H1 (cell line): ENCODE results near the gene CDCA3. TPM values are rescaled to one million over a fixed set of nuclear protein-coding genes. Genes with fewer than 3 reads are reported as not detected.

Source experiments
- CTCF ChIA-PET: fragments of 300-600 bp; sonication (Branson Sonifier 250); formaldehyde crosslinking; loops from one replicate; lab custom pipeline; 2021; ENCODE audit not compliant: partially characterized antibody; lab: Charles Lee
- POLR2A ChIA-PET: fragments of 300-600 bp; sonication (Branson Sonifier 250); formaldehyde crosslinking; loops from one replicate; lab custom pipeline; 2021; ENCODE audit warnings: inconsistent platforms; ENCODE audit not compliant: partially characterized antibody; lab: Charles Lee
- DNase-seq, 2 experiments: peaks; one replicate each; pipeline versions ENCODE4 v3.0.0 to v3.0.0-alpha.2; 2010 to 2022; ENCODE audit warnings: low spot score in 2 of 2, low read depth in 1 of 2, mixed read lengths in 1 of 2
- FAIRE-seq: peaks from 2 replicates; lab custom pipeline; 2011; peaks lifted over from hg19 to GRCh38; lab: Jason Lieb, UNC
- H2AFZ ChIP-seq: 2 replicates; pipeline ENCODE4 v1.8.1; 2012; ENCODE audit warnings: low read length, inconsistent platforms
- H2AK5ac ChIP-seq: 2 replicates; pipeline ENCODE4 v1.6.1; 2013; ENCODE audit warnings: low read depth, low read length
- H2BK120ac ChIP-seq: replicated peaks from 2 replicates; pipeline ENCODE3; 2013; ENCODE audit warnings: low read depth, low read length, inconsistent platforms
- H2BK12ac ChIP-seq: 2 replicates; pipeline ENCODE4 v1.6.1; 2013; ENCODE audit warnings: low read depth, low read length
- H2BK15ac ChIP-seq: 2 replicates; pipeline ENCODE4 v1.6.1; 2013; ENCODE audit warnings: low read length
- H2BK20ac ChIP-seq: 2 replicates; pipeline ENCODE4 v1.6.1; 2013; ENCODE audit warnings: low read length
- H2BK5ac ChIP-seq: 2 replicates; pipeline ENCODE4 v1.6.1; 2013; ENCODE audit warnings: low read depth, low read length
- H3K14ac ChIP-seq: 2 replicates; pipeline ENCODE4 v1.6.1; 2013; ENCODE audit warnings: inconsistent platforms; ENCODE audit not compliant: insufficient read length
- H3K18ac ChIP-seq: 2 replicates; pipeline ENCODE4 v1.6.1; 2013; ENCODE audit warnings: low read length; ENCODE audit errors: extremely low read depth
- H3K23ac ChIP-seq: 2 replicates; pipeline ENCODE4 v1.6.1; 2013; ENCODE audit warnings: inconsistent platforms; ENCODE audit not compliant: insufficient read length
- H3K23me2 ChIP-seq: 2 replicates; pipeline ENCODE4 v1.6.1; 2013; ENCODE audit warnings: low read depth, low read length
- H3K27ac ChIP-seq: 2 replicates; pipeline ENCODE4 v1.6.1; 2011; ENCODE audit warnings: low read depth, low read length, inconsistent platforms
- H3K27me3 ChIP-seq, 4 experiments: replicated peaks in 1 of 4; 1 replicate in 1 of 4; 2 replicates in 3 of 4; pipeline versions ENCODE4 v1.6.1 to v1.8.1; 2011 to 2013; ENCODE audit warnings: low read length in 3 of 4, mild to moderate bottlenecking in 3 of 4, inconsistent platforms in 2 of 4, mixed read lengths in 2 of 4, moderate library complexity in 1 of 4; ENCODE audit not compliant: control insufficient read depth in 3 of 4, insufficient read depth in 3 of 4; ENCODE audit errors: extremely low read depth in 1 of 4
- H3K36me3 ChIP-seq, 4 experiments: 2 replicates each; pipeline versions ENCODE4 v1.6.1 to v1.8.1; 2011 to 2013; ENCODE audit warnings: mild to moderate bottlenecking in 4 of 4, low read length in 3 of 4, moderate library complexity in 2 of 4, control low read depth in 1 of 4, inconsistent platforms in 1 of 4; ENCODE audit not compliant: insufficient read depth in 4 of 4, control insufficient read depth in 2 of 4
- H3K4ac ChIP-seq: replicated peaks from 2 replicates; pipeline ENCODE3; 2013; ENCODE audit warnings: low read length, low read depth, mixed read lengths, inconsistent platforms; ENCODE audit not compliant: insufficient read length
- H3K4me1 ChIP-seq, 4 experiments: replicated peaks in 1 of 4; 1 replicate in 1 of 4; 2 replicates in 3 of 4; pipeline versions ENCODE4 v1.6.1 to v1.8.1; 2011 to 2013; ENCODE audit warnings: low read length in 3 of 4, inconsistent platforms in 2 of 4, mixed read lengths in 1 of 4; ENCODE audit not compliant: insufficient read depth in 4 of 4, control insufficient read depth in 3 of 4
- H3K4me2 ChIP-seq, 2 experiments: 2 replicates each; pipeline versions ENCODE4 v1.6.1 to v1.8.1; 2011 to 2013; ENCODE audit warnings: low read depth in 2 of 2, low read length in 2 of 2, control low read depth in 1 of 2, inconsistent platforms in 1 of 2, mild to moderate bottlenecking in 1 of 2; ENCODE audit not compliant: insufficient read depth in 1 of 2
- H3K4me3 ChIP-seq, 4 experiments: fragments of 200-600, 300-600 bp in 1 of 4; sonication (generic), shearing (Covaris generic), sonication (Bioruptor Twin) in 1 of 4; 2 replicates each; pipeline versions ENCODE4 v1.5.1 to v1.8.1; 2011 to 2016; ENCODE audit warnings: low read length in 4 of 4, low read depth in 3 of 4, control low read depth in 2 of 4, inconsistent platforms in 2 of 4, mild to moderate bottlenecking in 2 of 4, mixed read lengths in 1 of 4, moderate library complexity in 1 of 4; ENCODE audit not compliant: insufficient read depth in 2 of 4; ENCODE audit errors: extremely low read depth in 1 of 4
- H3K56ac ChIP-seq: replicated peaks from 2 replicates; pipeline ENCODE3; 2013; ENCODE audit warnings: low read depth, mild to moderate bottlenecking, mixed read lengths, low read length, inconsistent platforms; ENCODE audit not compliant: insufficient read length
- H3K79me1 ChIP-seq: 2 replicates; pipeline ENCODE4 v1.6.1; 2013; ENCODE audit warnings: low read depth, low read length, control low read depth
- H3K79me2 ChIP-seq, 2 experiments: 2 replicates each; pipeline versions ENCODE4 v1.6.1 to v1.8.1; 2012 to 2013; ENCODE audit warnings: low read length in 2 of 2, mild to moderate bottlenecking in 2 of 2, inconsistent platforms in 1 of 2; ENCODE audit not compliant: insufficient read depth in 2 of 2, control insufficient read depth in 1 of 2
- H3K9ac ChIP-seq, 4 experiments: replicated peaks in 1 of 4; 1 replicate in 1 of 4; 2 replicates in 3 of 4; pipeline versions ENCODE4 v1.6.1 to v1.8.1; 2011 to 2013; ENCODE audit warnings: low read depth in 3 of 4, low read length in 3 of 4, control low read depth in 2 of 4, mild to moderate bottlenecking in 2 of 4, moderate library complexity in 2 of 4, inconsistent platforms in 1 of 4; ENCODE audit errors: extremely low read depth in 1 of 4
- H3K9me3 ChIP-seq, 2 experiments: 2 replicates each; pipeline versions ENCODE4 v1.6.1 to v1.8.1; 2012 to 2013; ENCODE audit warnings: mild to moderate bottlenecking in 2 of 2, moderate library complexity in 2 of 2, control low read depth in 1 of 2, inconsistent platforms in 1 of 2, low read depth in 1 of 2, low read length in 1 of 2, mixed read lengths in 1 of 2; ENCODE audit not compliant: insufficient read depth in 2 of 2
- H4K20me1 ChIP-seq, 2 experiments: replicated peaks in 1 of 2; 2 replicates each; pipeline versions ENCODE3 to v1.8.1; 2011 to 2013; ENCODE audit warnings: inconsistent platforms in 2 of 2, low read length in 2 of 2, mild to moderate bottlenecking in 1 of 2; ENCODE audit not compliant: insufficient read depth in 2 of 2, control insufficient read depth in 1 of 2
- H4K5ac ChIP-seq: 2 replicates; pipeline ENCODE4 v1.6.1; 2013; ENCODE audit warnings: low read length, low read depth, mixed read lengths, inconsistent platforms; ENCODE audit not compliant: insufficient read length
- H4K8ac ChIP-seq: 2 replicates; pipeline ENCODE4 v1.8.0; 2013; ENCODE audit warnings: mild to moderate bottlenecking, moderate library complexity, low read length, inconsistent platforms; ENCODE audit not compliant: insufficient read depth; ENCODE audit errors: extremely low read depth
- H4K91ac ChIP-seq: replicated peaks from 2 replicates; pipeline ENCODE3; 2013; ENCODE audit warnings: low read length, mixed read lengths, inconsistent platforms; ENCODE audit not compliant: insufficient read length
- WGBS, 2 experiments: shearing (Covaris generic) in 1 of 2; methylation state at CpG; one replicate each; pipeline versions ENCODE4 v1.1.6 to v1.1.7; 2013 to 2015; ENCODE audit warnings: low lambda C conversion rate in 2 of 2, mixed read lengths in 2 of 2, inconsistent platforms in 1 of 2, low coverage in 1 of 2, missing lambda C conversion rate in 1 of 2; ENCODE audit not compliant: insufficient replicate concordance in 2 of 2, insufficient coverage in 1 of 2, insufficient read length in 1 of 2; ENCODE audit errors: extremely low coverage in 1 of 2, missing lambda C conversion rate in 1 of 2; 5-methylcytosine and 5-hydroxymethylcytosine counted together
- polyA plus RNA-seq, 7 experiments: library from polyadenylated mRNA; depleted of rRNA in 3 of 7; stranded (reverse) in 5 of 7; unstranded in 2 of 7; fragments of >200 nt in 5 of 7; fragments of 200-250 nt in 2 of 7; gene quantifications; 1 replicate in 5 of 7; 2 replicates in 1 of 7; 4 replicates in 1 of 7; pipeline versions ENCODE4 v1.2.1 to v1.2.3, GENCODE V29; 2011 to 2013; ENCODE audit warnings: missing spikeins in 2 of 7, mixed read lengths in 2 of 7
- total RNA-seq: library from RNA; stranded (reverse); fragmentation: NEBNext Ultra II Directional; extraction: Animal tissue kit (Norgen Biotek cat#: 25700); gene quantifications from 2 replicates; pipeline ENCODE4 v1.2.1, GENCODE V29; 2021
- TF ChIP-seq, protein P1 (sequence below): IDR thresholded peaks from 2 replicates; pipeline ENCODE4 v1.6.1; 2011; ENCODE audit warnings: low read length, improper control_type of control experiment

The CDCA3 gene
- total and polyA plus RNA-seq, 2 of the 8 experiments (the other 6 are each of a cell fraction or from before 2014, with no cell fraction given): 47.7 to 71.2 TPM

DNA sequence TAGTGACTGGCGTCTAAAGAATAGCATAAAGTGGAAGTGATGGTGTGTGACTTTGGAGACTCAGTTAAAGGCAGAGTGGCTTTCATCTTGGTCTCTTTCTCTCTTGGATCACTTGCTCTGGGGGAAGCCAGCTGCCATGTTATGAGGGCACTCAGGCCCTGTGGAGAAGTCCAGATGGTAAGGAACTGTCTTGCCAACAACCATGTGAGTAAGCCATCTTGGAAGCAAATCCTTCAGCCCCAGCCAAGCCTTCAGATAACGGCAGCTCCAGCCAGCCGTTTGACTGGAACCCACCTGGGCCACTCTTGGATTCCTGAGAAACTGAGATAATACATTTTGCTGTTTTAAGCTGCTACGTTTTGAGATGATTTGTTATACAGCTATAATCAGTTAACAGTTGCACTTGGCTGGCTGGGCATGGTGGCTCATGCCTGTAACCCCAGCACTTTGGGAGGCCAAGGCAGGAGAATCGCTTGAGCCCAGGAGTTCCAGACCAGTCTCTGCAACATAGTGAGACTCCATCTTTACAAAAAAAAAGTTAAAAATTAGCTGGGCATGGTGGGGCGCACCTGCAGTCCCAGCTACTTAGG, 45.9 kb upstream of the CDCA3 start:
- H4K8ac ChIP-seq: no peak overlapping the region
- H3K56ac ChIP-seq: no peak overlapping the region
- H3K14ac ChIP-seq: no peak overlapping the region
- H2AK5ac ChIP-seq: no peak overlapping the region
- no peak overlapping the region for H4K91ac ChIP-seq
- no peak overlapping the region for H3K27ac ChIP-seq
- H3K27me3 ChIP-seq: no peaks in the 10 kb centered on the region
- ChIA-PET CTCF (interaction anchor here (0.6 to 3.0 kb wide), 5 partner anchors 11 to 204 kb away, joined by 3 to 14 read pairs (median 5); partner anchors contain the start of gene SPSB2), POLR2A (interaction anchor here (0.6 to 2.0 kb wide), 7 partner anchors 12 to 816 kb away, joined by 3 to 6 read pairs (median 3); partner anchors contain the start of gene SPSB2)
- FAIRE-seq (no peak), DNase-seq (no peak)
- H3K79me1 ChIP-seq: no peaks in the 10 kb centered on the region
- H3K4me2 ChIP-seq: no peak overlapping the region
- no peak overlapping the region for H3K4me3 ChIP-seq
- no peaks in the 10 kb centered on the region for H3K23me2 ChIP-seq
- H3K4ac ChIP-seq: no peak overlapping the region
- peaks cover 0 to 5% (median 1%) of the 10 kb centered on the region in 4 experiments; a peak in 2 of 7 replicates for H3K4me1 ChIP-seq
- no peak overlapping the region for H2BK20ac ChIP-seq
- H2AFZ ChIP-seq: no peak overlapping the region
- no peaks in the 10 kb centered on the region for H4K20me1 ChIP-seq
- H2BK120ac ChIP-seq: no peak overlapping the region
- H3K79me2 ChIP-seq: no peaks in the 10 kb centered on the region
- TF ChIP-seq, protein P1, sequence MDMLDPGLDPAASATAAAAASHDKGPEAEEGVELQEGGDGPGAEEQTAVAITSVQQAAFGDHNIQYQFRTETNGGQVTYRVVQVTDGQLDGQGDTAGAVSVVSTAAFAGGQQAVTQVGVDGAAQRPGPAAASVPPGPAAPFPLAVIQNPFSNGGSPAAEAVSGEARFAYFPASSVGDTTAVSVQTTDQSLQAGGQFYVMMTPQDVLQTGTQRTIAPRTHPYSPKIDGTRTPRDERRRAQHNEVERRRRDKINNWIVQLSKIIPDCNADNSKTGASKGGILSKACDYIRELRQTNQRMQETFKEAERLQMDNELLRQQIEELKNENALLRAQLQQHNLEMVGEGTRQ: no peak
- H3K9me3 ChIP-seq: no peaks in the 10 kb centered on the region
- H3K9ac ChIP-seq: no peak overlapping the region
- WGBS, 2 experiments: 85% methylated on average over 6 of the region's 6 CpGs; no CpG with 5 or more reads in 1 of the 2 experiments
- no peak overlapping the region for H3K23ac ChIP-seq
- H3K36me3 ChIP-seq: no peaks in the 10 kb centered on the region
- no peak overlapping the region for H2BK5ac ChIP-seq
- H4K5ac ChIP-seq: no peak overlapping the region
- no peak overlapping the region for H2BK15ac ChIP-seq
- H2BK12ac ChIP-seq: no peak overlapping the region
- no peak overlapping the region for H3K18ac ChIP-seq
